A673 (cell line): ENCODE results near the gene SBDS. TPM values are rescaled to one million over a fixed set of nuclear protein-coding genes. Genes with fewer than 3 reads are reported as not detected.
"Not testable (repeated sequence)": the region's sequence is repeated elsewhere in the genome, so short reads cannot be mapped to it uniquely, and the experiment has no call there.

Experiments
- BruUV-seq: library from RNA; stranded (reverse); fragments of 400-500 nt; replicated peaks from 2 replicates; lab custom pipeline; 2021; lab: Mats Ljungman, UMichigan
- CTCF ChIA-PET: fragments of 300-600 bp; sonication (Branson Sonifier 250); formaldehyde crosslinking; loops from one replicate; lab custom pipeline; 2022; ENCODE audit warnings: antibody characterized with exemption; lab: Charles Lee
- POLR2A ChIA-PET: fragments of 300-600 bp; sonication (Branson Sonifier 250); formaldehyde crosslinking; loops from one replicate; lab custom pipeline; 2022; ENCODE audit warnings: antibody characterized with exemption; ENCODE audit not compliant: low non-redundant PET; lab: Charles Lee
- DNase-seq: peaks from one replicate; pipeline ENCODE4 v3.0.0-alpha.2; 2015; ENCODE audit warnings: low spot score
- H3K27ac ChIP-seq: fragments of 200-600 bp; sonication (generic); 2 replicates; pipeline ENCODE4 v1.5.1; 2016; ENCODE audit warnings: mixed run types, low read depth, mild to moderate bottlenecking, mixed read lengths, antibody characterized with exemption, low read length; ENCODE audit not compliant: poor library complexity, severe bottlenecking
- H3K27me3 ChIP-seq: fragments of 200-600 bp; sonication (generic); replicated peaks from 2 replicates; pipeline ENCODE4 v1.6.1; 2017; ENCODE audit warnings: mixed run types, low read depth, mild to moderate bottlenecking, mixed read lengths, antibody characterized with exemption, low read length; ENCODE audit not compliant: insufficient read depth, poor library complexity
- H3K36me3 ChIP-seq: fragments of 200-600 bp; sonication (generic); 2 replicates; pipeline ENCODE4 v1.6.1; 2016; ENCODE audit warnings: mixed run types, mild to moderate bottlenecking, mixed read lengths, antibody characterized with exemption, low read length; ENCODE audit not compliant: insufficient read depth, poor library complexity, severe bottlenecking
- H3K4me1 ChIP-seq: fragments of 200-600 bp; sonication (generic); 2 replicates; pipeline ENCODE4 v1.6.1; 2017; ENCODE audit warnings: mixed run types, mild to moderate bottlenecking, mixed read lengths, antibody characterized with exemption, low read length; ENCODE audit not compliant: insufficient read depth, poor library complexity, severe bottlenecking
- H3K4me3 ChIP-seq: fragments of 200-600 bp; sonication (generic); 2 replicates; pipeline ENCODE4 v1.5.1; 2016; ENCODE audit warnings: low read depth, mixed run types, mild to moderate bottlenecking, mixed read lengths, low read length; ENCODE audit not compliant: poor library complexity, severe bottlenecking
- H3K9me3 ChIP-seq: fragments of 200-600 bp; sonication (generic); 2 replicates; pipeline ENCODE4 v1.6.1; 2016; ENCODE audit warnings: mixed run types, low read depth, mild to moderate bottlenecking, mixed read lengths, antibody characterized with exemption, low read length; ENCODE audit not compliant: poor library complexity, severe bottlenecking
- EZH2 ChIP-seq: fragments of 200-600 bp; sonication (generic); IDR thresholded peaks from 2 replicates; pipeline ENCODE4 v1.6.1; 2017; ENCODE audit warnings: borderline replicate concordance, low read depth, mild to moderate bottlenecking, mixed read lengths, antibody characterized with exemption, low read length; ENCODE audit not compliant: poor library complexity, severe bottlenecking
- intact Hi-C: fragments of 100-400 bp; cut with micrococcal nuclease; formaldehyde crosslinking; loops from one replicate; pipeline ENCODE4 v1.10.0; 2022; ENCODE audit not compliant: unreplicated experiment
- total RNA-seq: library from RNA; stranded (reverse); gene quantifications from 2 replicates; pipeline ENCODE4 v1.2.3, GENCODE V29; 2021
- TF ChIP-seq, protein P1 (sequence below): fragments of 300-800, 200-600 bp; sonication (generic); conservative IDR thresholded peaks from 2 replicates; pipeline ENCODE4 v1.5.1; 2017; ENCODE audit warnings: low read depth, mild to moderate bottlenecking, antibody characterized with exemption, low read length, moderate library complexity, mixed read lengths

The SBDS gene
- total RNA-seq, 1 experiment from 2014 or later, result 63.4 TPM

DNA sequence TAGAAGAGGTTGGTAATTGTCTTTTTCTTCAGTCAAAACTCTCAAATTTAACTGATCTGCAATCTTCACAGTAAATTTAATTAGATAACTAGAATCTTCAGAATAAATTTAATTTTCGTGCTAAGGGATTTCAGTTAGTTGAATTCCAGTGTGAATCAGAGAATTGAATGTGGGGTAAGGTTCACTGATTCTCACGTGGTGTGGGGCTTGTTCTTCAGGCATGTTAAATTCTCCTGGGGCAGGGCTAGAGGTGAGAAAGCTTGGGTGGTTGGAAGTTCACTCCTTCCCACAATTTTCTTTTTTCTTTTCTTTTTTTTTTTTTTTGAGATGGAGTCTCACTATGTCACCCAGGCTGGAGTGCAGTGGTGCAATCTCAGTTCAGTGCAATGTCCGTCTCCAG is 14.3 kb upstream of the SBDS start:
- CTCF ChIA-PET, intact Hi-C loops, H3K9me3 ChIP-seq, H3K27me3 ChIP-seq, H3K4me1 ChIP-seq, H3K36me3 ChIP-seq, H3K4me3 ChIP-seq, DNase-seq, H3K27ac ChIP-seq, BruUV-seq, POLR2A ChIA-PET: not testable (repeated sequence)

GRCh38 chr7:67008260-67008659 is 12.9 kb upstream of the SBDS start:
- POLR2A ChIA-PET, result no interaction called here
- CTCF ChIA-PET, result no interaction called here
- no peaks in the 10 kb centered on the region for H3K4me1 ChIP-seq
- BruUV-seq, result no TSS peak
- no peaks in the 10 kb centered on the region for H3K27me3 ChIP-seq
- H3K27ac ChIP-seq, result no peak overlapping the region
- TF ChIP-seq, protein P1, sequence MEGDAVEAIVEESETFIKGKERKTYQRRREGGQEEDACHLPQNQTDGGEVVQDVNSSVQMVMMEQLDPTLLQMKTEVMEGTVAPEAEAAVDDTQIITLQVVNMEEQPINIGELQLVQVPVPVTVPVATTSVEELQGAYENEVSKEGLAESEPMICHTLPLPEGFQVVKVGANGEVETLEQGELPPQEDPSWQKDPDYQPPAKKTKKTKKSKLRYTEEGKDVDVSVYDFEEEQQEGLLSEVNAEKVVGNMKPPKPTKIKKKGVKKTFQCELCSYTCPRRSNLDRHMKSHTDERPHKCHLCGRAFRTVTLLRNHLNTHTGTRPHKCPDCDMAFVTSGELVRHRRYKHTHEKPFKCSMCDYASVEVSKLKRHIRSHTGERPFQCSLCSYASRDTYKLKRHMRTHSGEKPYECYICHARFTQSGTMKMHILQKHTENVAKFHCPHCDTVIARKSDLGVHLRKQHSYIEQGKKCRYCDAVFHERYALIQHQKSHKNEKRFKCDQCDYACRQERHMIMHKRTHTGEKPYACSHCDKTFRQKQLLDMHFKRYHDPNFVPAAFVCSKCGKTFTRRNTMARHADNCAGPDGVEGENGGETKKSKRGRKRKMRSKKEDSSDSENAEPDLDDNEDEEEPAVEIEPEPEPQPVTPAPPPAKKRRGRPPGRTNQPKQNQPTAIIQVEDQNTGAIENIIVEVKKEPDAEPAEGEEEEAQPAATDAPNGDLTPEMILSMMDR, result no peak
- no peak for TF ChIP-seq EZH2
- intact Hi-C loops, result no loop called here
- no peak overlapping the region for H3K4me3 ChIP-seq
- peaks cover 3% of the 10 kb centered on the region for H3K36me3 ChIP-seq
- no peak for DNase-seq
- H3K9me3 ChIP-seq, result no peaks in the 10 kb centered on the region

DNA sequence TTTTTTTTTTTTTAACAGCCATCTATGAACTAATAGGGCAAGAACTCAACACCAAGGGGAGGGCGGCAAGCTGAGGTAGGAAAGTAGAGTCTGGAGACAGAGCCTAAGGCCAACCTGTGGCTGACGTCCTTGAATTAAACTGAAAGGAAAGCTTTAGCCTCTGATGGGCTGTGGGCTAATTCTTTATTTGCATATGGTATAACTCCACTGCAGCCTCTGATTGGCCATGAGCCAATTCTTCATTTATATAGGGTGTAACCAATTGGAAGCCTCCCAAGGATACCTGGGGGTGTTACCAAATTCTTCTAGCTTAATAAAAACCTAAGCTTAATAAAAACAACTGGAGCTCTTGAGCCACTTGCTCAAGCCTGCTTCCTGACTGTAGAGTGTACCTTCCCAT is 11.6 kb upstream of the SBDS start:
- Histone ChIP-seq H3K4me3 (no peak overlapping the region), H3K27ac (no peak overlapping the region), H3K9me3 (no peaks in the 10 kb centered on the region), H3K27me3 (no peaks in the 10 kb centered on the region), H3K36me3 (peaks cover 3% of the 10 kb centered on the region), H3K4me1 (no peaks in the 10 kb centered on the region)
- intact Hi-C loops, result no loop called here
- ChIA-PET POLR2A (no interaction called here), CTCF (no interaction called here)
- TF ChIP-seq, protein P1, result no peak
- TF ChIP-seq EZH2, result no peak
- DNase-seq, result no peak
- BruUV-seq, result no TSS peak

GRCh38 chr7:67004145-67004544 is 8.8 kb upstream of the SBDS start:
- H3K27ac ChIP-seq, POLR2A ChIA-PET, H3K4me3 ChIP-seq, H3K9me3 ChIP-seq, CTCF ChIA-PET, H3K4me1 ChIP-seq, DNase-seq, H3K36me3 ChIP-seq, BruUV-seq, intact Hi-C loops, H3K27me3 ChIP-seq: not testable (repeated sequence)
